CD4-positive, alpha-beta T cell treated with Interleukin-15 for 1 hour (primary cell): Measurements from ENCODE around the gene NDUFA7.
"Not testable (repeated sequence)": the region's sequence is repeated elsewhere in the genome, so short reads cannot be mapped to it uniquely, and the experiment has no call there.

Source experiments
- DNase-seq: peaks from one replicate; pipeline ENCODE4 v3.0.0-alpha.2; 2020

The NDUFA7 gene

DNA sequence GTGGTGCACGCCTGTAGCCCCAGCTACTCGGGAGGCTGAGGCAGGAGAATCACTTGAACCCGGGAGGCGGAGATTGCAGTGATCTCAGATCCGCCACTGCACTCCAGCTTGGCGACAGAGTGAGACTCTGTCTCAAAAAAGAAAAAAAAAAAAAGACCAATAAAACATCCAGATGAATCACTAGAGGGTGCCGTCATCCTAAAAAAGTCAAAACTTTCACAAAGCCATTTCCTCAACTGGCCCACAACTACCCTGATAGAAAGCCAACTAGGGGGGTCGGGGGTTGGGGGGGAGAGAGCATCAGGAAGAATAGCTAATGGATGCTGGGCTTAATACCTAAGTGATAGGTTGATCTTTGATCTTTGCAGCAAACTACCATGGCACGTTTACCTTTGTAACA lies 2.3 kb downstream of the NDUFA7 start:
- not testable (repeated sequence) for DNase-seq

DNA sequence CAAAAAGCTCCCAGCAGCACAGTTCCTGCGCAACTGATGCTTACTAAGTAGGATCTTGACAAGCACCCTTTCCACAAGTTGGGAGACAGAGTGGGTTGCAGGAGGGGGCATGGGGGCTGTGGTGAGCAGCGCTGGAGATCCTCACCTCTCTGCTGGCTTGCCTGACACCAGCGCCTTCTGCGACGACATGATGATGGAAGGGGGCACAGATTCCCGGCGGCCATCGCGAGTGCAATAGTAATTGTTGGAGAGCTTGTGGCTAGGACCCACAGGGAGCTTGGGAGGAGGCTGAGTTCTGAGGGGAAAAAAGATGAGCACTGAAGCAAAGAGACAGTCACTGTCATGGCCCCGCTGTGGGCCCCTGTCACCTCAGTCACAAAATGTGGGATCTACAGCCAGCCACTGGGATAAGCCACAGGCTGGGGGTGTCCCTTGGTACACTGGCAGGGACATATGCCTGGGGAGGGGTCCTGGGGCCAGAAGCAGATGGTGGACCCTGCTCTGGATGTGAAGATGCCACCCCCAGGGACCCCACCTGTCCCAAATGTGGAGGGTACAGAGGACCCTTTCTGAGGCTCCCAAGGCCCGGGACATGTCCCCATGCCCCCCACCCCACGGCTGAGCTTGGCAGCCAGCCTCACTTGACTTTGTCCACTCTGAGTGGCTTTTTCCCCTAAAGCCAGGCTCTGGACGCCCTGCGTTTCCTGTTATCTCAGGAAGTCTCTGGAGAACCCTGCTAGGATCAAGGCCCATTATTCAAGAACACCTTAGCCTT lies 4.6 kb downstream of the NDUFA7 start:
- no peak for DNase-seq

DNA sequence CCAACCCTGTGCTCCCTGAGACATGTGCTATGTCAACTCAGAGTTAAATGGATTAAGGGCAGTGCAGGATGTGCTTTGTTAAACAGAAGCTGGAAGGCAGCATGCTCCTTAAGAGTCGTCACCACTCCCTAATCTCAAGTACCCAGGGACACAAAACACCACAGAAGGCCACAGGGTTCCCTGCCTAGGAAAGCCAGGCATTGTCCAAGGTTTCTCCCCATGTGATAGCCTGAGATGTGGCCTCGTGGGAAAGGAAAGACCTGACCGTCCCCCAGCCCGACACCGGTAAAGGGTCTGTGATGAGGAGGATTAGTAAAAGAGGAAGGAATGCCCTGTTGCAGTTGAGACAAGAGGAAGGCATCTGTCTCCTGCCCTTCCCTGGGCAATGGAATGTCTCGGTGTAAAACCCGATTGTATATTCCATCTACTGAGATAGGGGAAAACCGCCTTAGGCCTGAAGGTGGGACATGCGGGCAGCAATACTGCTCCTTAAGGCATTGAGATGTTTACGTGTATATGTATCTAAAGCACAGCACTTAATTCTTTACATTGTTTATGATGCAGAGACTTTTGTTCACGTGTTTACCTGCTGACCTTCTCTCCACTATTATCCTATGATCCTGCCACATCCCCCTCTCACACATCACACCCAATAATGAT lies 6.1 kb downstream of the NDUFA7 start:
- DNase-seq = not testable (repeated sequence)

DNA sequence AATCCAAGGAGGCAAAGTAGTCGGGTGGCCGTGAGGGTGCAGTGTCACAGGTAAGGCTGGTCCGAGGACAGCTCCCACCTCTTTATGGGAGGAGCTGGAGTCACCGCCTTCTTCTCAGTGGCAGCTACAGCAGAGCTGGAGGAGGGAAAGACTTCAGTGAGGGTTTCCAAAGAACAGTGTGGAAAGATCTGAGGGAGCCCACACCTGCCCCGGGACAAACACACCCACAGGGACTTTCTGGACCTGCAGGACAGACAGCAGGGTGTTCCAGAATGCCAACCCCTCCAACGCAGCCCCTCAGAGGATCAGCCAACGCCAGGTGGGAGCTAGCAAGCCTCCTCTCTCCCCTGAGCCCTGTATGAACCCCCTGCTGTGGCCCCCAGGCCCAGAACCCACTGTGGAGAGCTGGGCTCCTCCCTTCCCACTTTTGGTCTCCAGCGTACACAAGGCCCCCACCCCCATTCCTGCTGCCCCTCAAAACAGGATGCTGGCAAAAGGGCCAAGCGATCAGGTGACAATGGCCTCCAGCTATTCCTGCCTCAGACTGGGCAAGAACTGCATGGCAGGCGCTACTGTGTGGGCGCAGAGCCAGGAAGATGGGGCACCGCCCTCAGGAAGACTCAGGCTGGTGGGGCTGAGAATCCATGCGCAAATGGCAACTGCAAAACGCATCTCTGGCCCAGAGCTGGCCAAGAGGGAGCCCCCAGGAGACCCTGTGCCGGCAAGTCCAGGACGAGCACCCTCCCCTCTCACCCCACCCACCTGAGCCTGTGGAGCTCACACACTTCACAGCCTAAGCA lies 9.5 kb downstream of the NDUFA7 start:
- no peak for DNase-seq

DNA sequence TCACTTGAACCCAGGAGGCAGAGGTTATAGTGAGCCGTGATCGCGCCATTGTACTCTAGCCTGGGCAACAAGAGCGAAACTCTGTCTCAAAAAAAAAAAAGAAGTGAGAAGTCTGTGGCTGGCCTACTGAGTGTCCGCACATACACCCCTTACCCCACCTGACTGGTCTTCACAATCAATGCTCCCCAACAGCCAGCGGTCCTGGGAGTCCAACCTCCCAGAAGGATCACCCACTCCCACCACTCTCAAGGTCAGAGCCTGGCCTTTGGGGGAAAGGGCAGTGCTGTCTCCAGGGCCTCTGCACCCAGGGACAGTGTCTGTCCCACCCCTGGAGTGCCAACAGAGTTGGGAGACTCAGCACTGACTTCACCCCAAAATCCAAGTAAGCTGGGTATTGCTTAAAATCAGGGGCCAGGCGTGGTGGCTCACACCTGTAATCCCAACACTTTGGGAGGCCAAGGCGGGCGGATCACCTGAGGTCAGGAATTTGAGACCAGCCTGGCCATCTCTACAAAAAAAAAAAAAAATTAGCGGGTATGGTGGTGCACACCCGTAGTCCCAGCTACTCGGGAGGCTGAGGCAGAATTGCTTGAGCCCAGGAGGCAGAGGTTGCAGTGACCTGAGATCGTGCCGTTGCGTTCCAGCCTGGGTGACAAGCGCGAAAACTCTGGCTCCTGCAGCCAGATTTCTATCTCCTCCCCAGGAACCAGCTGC lies 10.7 kb downstream of the NDUFA7 start:
- DNase-seq = no peak

- no peak for DNase-seq
Observed at GRCh38 chr19:8308891-8309291, 12.3 kb downstream of the NDUFA7 start.

DNA sequence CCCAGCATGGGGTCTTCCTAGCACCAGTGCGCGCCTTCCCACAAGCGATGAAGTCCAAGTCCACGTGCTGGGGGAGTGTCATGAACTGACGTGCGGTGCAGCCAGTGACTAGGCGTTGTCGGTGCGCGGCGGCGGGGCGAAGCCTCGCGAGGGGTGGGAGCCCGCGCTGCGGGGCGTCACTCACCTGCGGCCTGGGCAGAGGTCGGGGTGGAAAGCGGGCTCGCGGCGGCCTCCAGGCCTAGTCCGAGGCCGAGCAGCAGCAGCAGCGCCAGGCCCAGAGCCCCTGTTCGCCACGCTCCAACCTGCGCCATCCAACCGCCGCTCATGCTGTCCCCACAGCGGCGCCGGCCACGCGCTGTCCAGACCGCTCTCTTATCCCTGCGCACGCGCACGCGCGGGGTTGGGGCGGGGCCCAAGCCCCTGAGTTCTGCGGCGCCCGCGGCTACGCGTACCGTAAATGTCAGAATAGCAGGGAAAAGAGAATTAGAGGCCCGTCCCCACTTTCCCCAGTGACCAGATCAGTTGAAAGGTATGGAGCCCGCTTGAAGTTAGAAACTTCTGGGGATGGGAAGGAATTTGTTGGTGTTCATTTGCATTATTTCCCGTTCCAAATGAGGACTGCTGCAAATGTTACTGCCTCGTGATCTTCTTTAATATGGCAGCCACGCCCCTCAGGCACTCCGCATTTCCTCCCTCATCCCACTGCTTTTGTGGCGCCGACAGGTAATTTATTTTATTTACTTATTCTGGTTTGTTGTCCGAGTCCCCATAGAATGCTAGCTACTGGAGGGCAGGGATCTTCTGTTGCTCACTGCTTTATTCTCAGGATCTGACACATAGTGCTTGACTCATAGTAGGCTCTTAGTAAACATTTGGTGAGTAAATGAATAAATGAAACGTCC lies 13.0 kb downstream of the NDUFA7 start, which contains the start of gene CD320:
Gene CD320, minus strand, starts transcription at position 394 of the 902 bp plus-strand sequence. Its CDS starts 68 bp downstream, at position 326.
- DNase-seq = peak; percentile 82

DNA sequence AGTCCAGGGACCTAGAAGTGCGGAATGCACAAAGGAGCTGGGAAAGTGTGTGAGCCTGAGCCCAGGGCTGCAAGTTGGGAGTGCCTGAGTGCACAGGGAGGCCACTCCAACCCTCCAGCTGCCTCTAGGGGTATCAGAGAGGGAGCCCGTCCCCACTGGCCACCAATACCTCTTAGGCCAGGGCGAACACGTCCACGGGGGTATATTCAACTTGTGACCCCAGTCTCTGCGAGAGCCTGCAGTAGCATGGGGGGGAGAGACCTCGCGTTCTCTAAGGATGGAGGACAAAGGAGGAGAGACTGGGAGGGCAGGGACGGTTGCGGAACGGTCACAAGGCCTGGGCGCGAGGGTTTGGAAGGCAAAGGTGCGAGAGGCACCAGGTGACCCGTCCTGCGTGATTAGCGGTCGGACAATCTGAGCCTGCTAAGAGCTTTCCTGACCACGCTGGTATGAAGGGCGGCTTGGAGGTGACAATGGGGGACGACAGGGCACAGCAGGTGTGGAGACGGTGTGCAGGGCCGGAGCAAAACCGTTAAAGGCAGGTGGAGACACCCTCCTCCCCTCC lies 13.7 kb downstream of the NDUFA7 start:
- no peak for DNase-seq

DNA sequence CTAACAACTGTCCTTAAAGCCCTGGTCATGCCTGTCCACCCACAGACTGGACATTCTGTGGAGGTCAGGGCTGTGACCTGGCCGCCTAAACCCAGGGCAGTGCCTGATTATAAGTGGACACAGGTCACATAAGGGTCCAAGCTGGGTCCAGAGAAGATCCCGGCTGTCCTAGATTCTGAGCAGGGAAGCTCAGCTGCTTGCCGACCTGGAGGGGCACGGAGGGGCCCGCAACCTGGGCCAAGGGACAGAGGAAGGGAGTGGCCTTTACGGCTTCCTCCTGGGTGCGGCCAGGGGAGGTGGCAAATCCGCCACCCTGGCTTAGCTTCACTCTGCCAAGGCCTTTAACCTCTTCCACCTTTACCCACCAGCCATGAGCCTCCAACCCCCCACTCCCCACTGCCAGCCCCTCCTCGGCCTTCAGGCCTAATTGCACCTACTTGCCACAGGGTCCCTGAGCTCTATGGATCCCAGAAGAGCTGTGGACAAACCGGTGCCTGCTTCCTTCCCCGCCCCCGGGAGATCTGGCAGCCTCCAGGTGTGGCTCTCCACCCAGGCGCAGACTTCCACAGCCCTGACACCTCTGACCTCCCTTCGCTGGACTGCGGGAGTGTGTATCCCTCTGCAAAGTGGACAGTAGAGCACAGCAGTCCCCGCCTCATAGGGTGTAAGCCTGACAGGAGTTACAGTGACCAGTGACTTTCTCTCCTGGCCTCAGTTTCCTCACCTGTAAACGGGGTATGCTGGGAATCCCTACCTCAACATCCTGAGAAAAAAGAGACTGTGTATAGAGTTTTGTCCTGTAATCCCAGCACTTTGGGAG lies 14.7 kb downstream of the NDUFA7 start:
- DNase-seq = no peak

- DNase-seq = no peak
Observed at GRCh38 chr19:8305798-8306197, 15.4 kb downstream of the NDUFA7 start.

DNA sequence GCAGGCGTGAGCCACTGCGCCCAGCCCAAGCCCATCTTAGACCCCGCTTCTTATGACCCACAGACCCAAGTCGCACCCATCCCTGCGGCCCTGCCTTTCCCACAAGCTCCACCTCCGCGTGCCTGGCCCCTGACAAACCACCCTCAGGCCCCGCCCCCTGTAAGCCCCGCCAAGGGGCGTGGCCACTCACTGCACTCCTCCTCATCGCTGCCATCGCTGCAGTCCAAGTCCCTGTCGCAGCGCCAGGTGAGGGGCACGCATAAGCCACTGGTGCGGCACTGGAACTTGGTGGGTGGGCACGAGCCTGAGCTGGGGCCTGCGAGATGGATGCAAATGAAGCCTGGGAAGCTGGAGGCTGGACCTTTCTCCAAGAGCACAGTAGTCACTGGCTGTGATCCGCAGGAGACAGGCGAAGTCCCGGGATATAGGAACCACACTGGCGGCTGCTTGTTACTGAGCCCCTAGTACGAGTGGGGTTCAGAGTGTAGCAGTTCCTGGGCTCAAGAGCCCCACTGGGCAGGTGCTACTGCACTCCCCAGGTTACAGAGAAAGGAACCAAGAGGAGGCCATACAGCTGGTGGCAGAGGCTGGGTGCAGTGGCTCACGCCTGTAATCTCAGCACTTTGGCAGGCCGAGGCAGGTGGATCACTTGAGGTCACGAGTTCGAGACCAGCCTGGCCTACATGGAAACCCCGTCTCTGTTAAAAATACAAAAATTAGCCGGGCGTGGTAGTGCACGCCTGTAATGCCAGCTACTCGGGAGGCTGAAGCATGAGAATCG lies 16.1 kb downstream of the NDUFA7 start:
- DNase-seq = no peak

DNA sequence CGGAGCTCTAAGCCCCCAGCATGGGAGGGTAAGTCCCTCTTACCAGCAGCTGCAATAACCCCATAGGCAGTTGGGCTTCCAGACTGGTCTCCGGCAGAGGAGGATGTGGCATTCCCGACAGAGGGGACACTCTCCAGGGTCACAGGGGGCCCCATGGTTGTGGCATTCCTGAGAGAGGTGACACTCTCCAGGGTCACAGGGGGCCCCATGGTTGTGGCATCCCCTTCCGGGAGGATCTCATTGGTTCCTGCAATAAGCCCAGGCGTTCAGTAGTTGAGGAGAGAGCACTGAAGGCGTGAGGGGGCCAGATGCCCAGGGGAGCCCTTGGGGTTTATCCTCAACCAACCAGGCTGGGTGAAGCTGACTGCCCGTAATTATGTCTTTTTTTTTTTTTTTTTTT lies 18.4 kb downstream of the NDUFA7 start:
- no peak for DNase-seq

DNA sequence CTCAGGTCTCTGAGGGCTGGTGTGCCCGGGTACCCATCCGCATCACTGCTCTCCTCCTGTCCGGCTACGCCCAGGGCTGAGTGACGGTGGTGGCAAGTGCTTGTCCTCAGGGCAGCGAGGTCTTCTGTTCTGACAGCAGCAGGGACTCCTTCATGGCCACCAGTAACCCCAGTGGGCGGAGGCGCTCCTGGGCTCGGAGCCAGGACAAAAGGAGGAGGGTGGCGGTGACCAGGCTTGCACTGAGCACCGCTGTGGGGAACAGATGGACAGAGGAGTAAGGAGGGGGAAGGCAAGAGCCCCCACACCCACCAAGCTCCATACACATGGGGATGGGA lies 18.9 kb downstream of the NDUFA7 start:
- no peak for DNase-seq

DNA sequence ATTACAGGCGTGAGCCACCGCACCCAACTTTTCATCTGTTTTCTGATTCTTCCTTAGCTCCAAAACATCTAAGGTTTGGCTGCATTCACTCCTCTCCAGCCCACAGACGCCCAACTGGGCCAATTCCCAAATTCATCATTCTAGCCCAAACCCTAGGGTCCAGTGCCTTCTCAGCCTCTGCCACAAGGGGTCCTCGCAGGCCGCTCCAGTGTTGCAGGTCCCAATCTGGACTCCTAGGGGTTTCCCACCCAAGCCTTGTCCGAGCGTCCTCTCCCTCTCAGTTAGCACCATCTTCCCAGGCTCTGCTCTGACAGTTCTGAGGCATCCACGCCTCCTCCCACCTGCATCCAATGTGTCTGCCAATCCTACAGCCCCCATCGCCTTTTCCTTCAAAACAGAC lies 29.8 kb downstream of the NDUFA7 start:
- not testable (repeated sequence) for DNase-seq

- DNase-seq = not testable (repeated sequence)
Observed at GRCh38 chr19:8276508-8276907, 44.7 kb downstream of the NDUFA7 start.

DNA sequence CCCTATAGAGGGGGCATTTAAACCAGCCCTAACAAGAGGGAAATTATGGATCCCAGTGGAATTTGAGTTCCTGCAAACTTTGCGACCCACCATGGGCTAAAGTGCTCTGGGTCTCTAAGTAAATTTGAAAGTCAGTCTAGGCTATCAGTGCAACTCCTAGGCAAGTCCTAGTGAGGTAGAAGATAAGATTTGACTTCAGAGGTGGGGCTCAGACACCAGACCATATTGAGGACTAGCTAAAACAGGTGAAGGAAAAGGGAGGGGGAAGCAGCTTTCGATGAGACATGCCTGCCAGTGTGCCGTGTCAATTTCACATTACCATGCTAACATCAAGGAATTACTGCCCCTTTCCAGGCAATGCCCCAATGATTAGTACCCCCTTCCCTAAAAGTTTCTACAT lies 51.5 kb downstream of the NDUFA7 start:
- DNase-seq = no peak

DNA sequence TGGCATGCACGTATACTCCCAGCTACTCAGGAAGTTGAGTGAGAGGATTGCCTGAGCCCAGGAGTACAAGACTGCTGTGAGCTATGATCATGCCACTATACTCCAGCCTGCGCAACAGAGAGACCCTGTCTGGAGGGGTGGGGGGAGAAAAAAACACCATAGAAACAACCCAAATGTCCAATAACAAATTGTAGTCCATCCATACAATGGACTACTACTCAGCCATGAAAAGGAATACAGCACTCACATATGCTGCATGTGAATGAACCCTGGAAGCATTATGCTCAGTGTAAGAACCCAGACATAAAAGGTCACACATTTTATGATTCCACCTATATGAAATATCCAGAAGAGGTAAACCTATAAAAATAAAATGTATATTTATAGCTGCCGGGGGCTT lies 55.3 kb downstream of the NDUFA7 start:
- DNase-seq = no peak

- DNase-seq = not testable (repeated sequence)
Observed at GRCh38 chr19:8264248-8264647, 56.9 kb downstream of the NDUFA7 start.

- DNase-seq = no peak
Observed at GRCh38 chr19:8262431-8262830, 58.7 kb downstream of the NDUFA7 start.

DNA sequence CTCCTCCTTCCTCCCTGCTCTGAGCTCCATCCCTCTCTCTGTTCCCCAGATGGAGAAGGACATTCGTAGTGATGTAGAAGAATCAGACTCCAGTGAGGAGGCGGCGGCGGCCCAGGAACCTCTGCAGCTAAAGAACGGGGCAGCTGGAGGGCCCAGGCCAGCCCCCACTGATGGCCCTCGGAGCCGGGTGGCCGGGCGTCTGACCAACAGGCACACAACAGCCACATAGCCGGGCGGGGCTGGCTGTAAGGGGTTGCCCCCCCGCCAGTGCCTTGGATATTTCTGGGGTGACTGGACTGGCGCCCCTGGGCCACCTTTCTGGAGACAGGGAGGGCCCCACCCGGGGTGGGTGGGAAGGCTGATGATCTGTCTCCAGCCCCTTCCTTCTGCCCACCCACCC lies 59.3 kb downstream of the NDUFA7 start:
- no peak for DNase-seq
